Motor neuron (in vitro differentiated cells): ENCODE measurements around the gene FLT3. TPM values are rescaled to one million over a fixed set of nuclear protein-coding genes. Genes with fewer than 3 reads are reported as not detected.
A peak's percentile ranks its signal among the peaks of the same experiment; 100 is the strongest.
"Not testable (repeated sequence)": the region's sequence is repeated elsewhere in the genome, so short reads cannot be mapped to it uniquely, and the experiment has no call there.

Experiments used
- ATAC-seq, 8 experiments: fragments of 200-7000 bp; cut with Tn5 transposase; replicated peaks in 6 of 8; 2 replicates each; pipeline ENCODE4 v1.8.0; 2021; ENCODE audit warnings: mild to moderate bottlenecking in 8 of 8, moderate library complexity in 8 of 8
- H3K27ac ChIP-seq, 2 donors: fragments of 250-450 bp; sonication (Bioruptor Pico); 2 replicates each; pipeline ENCODE4 v1.9.0; 2021; ENCODE audit warnings: antibody characterized with exemption in 2 of 2, mild to moderate bottlenecking in 2 of 2, moderate library complexity in 1 of 2
- H3K4me1 ChIP-seq, 2 donors: fragments of 250-450 bp; sonication (Bioruptor Pico); replicated peaks in 1 of 2; 2 replicates each; pipeline ENCODE4 v1.6.1; 2021; ENCODE audit warnings: antibody characterized with exemption in 2 of 2, mild to moderate bottlenecking in 2 of 2, moderate library complexity in 1 of 2
- H3K4me3 ChIP-seq, 5 donors: fragments of 250-450 bp; sonication (Bioruptor Pico); 2 replicates each; pipeline ENCODE4 v1.9.0; 2021; ENCODE audit warnings: antibody characterized with exemption in 5 of 5, mild to moderate bottlenecking in 5 of 5, moderate library complexity in 4 of 5
- WGBS, 10 experiments: fragments of 450-650 bp; shearing (Covaris generic); methylation state at CpG; one replicate each; pipeline ENCODE4 v1.0.0; 2022; 5-methylcytosine and 5-hydroxymethylcytosine counted together
- in situ Hi-C, 9 experiments: fragments of 400-800 bp; cut with MboI; loops; one replicate each; pipeline ENCODE4 v1.15.0; 2021; ENCODE audit warnings: low sequenced_read_pairs in 9 of 9, low pct_unique_long_range_greater_than_20kb in 2 of 9; ENCODE audit not compliant: unreplicated experiment in 9 of 9
- total RNA-seq, 8 experiments: library from RNA; unstranded; fragments of 300-600 nt; gene quantifications; 2 replicates each; pipeline versions ENCODE4 v1.2.3 to v1.2.4, GENCODE V29; 2022

Gene FLT3
- total RNA-seq, 8 experiments from 2014 or later, result 0.04 to 0.29 (median 0.15) TPM; not detected in 2

DNA sequence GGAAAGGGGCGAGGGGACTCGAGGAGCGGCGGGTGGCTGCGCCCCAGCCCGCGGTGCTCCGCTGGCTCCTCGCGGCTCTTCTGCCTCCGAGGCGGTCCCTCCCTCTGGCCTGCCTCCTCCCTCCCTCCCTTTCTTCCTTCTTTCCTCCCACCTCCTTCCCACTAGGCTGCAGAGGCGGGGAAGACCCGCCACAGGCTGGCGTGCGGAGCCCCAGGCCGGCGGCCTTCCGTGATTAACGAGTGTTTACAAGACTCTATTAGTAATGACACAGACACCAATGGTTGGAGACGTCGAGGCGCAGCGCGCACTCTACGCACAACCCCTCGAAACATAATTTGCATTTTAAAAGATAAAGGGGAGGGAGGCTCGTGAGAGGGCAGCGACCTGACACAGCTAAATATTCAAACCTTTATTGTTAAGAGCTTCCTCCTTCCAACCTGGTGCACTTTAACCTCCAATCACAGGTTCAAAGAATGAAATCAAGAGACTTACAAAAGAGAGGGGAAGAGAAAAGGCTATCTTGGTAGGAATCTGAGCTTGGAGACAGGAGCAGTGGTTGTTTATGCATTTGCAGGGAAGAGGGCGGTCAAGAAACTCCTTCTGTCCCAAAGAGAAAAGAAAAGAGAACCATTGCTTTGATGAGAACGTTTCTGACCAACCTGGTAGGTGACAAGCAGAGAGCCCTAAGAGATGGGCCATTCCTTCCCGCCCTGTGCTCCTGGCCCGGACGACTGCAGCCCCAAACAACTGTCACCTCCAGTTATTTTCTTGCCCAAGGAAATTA is 131.1 kb downstream of the FLT3 start, which contains the start of gene CDX2:
Gene CDX2 (minus strand): TSS at position 234 of the 784 bp plus-strand sequence. CDS start 309 bp downstream, outside the sequence.
- Histone ChIP-seq H3K4me1 (peaks cover 0 to 3% of the 10 kb centered on the region in 2 donors), H3K27ac (no peak within 1 kb of the TSS), H3K4me3 (peak within 1 kb of the TSS in 4 of 5 donors; percentile 4 to 17 (median 14))
- in situ Hi-C loops, result loop anchor here in 1 of 9 experiments (25.0 kb wide), 1 partner anchor 132 kb away; no protein-coding TSS in a partner anchor
- 0 to 38% (median 6%) methylated on average over 1 to 17 of the region's 34 CpGs; no CpG with 5 or more reads in 1 of the 10 experiments for WGBS, 10 experiments
- peak in 5 of 8 experiments; percentile 40 to 74 (median 57) for ATAC-seq

DNA sequence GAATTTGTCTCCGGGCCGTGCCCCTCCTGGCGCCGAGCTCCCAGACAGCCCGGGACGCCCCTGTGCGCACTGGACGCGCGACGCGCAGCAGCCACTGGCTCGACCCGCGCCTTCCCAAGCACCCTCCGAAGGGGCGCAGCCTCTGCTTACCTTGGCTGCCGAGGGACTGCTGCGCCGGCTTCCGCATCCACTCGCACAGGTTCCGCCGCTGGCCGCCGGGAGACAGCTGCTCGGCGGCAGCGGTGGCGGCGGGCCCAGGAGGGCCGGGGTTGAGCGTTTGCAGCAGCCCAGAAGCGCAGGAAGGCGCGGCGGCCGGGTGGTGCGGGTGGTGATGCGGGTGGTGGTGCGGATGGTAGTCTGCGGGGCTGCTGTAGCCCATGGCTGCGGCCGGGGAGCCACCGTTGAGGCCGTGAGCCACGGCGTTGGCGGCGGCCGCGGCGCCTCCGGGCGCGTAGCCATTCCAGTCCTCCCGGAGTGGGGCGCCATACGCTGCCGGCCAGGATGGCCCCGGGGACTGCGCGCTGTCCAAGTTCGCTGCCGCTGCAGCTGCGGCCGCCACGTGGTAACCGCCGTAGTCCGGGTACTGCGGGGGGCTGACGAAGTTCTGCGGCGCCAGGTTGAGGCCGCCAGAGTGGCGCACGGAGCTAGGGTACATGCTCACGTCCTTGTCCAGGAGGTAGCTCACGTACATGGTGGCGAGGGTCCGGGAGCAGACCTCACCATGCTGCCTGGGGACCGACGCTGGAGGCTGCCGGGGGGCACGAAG is 131.9 kb downstream of the FLT3 start:
- ATAC-seq, result peak in 6 of 8 experiments; percentile 38 to 87 (median 74)
- Histone ChIP-seq H3K4me1 (peaks cover 0 to 3% of the 10 kb centered on the region in 2 donors), H3K27ac (no peak overlapping the region), H3K4me3 (peak overlapping the region in 4 of 5 donors; percentile 4 to 17 (median 14))
- 0 to 5% (median 2%) methylated on average over 2 to 6 of the region's 86 CpGs; no CpG with 5 or more reads in 6 of the 10 experiments for WGBS, 10 experiments
- in situ Hi-C loops, result loop anchor here in 1 of 9 experiments (25.0 kb wide), 1 partner anchor 131 kb away; no protein-coding TSS in a partner anchor

DNA sequence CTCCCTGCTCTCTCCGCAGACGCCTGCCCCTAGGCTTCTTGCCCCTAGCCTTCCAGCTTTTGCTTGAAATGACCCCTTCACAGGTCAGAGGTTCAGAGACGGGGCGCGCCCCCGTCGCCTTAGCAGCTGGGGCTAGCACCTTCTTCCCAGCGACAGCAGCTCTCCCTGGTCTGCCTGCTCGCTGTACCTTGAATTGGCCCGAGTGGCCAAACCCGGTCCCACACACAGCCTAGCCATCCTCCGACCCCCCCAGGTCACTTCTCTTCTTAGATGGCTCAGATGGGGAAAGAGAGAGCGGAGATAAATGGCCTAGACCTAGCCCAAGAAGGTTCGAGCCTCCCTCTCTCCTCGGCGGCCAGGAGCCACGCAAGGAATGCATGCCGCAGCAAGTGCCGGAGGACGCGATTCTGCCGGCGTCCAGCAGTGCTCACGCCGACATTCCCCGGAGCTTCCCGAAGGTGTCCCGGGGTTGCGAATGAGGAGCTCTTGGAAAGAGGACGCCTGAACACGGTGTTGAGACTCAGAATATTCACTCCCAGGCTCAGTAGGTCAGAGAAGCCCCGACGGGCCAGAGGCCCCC is 132.6 kb downstream of the FLT3 start:
- Histone ChIP-seq H3K27ac (no peak overlapping the region), H3K4me1 (peaks cover 0 to 3% of the 10 kb centered on the region in 2 donors), H3K4me3 (no peak overlapping the region)
- in situ Hi-C loops, result loop anchor here in 1 of 9 experiments (25.0 kb wide), 1 partner anchor 131 kb away; no protein-coding TSS in a partner anchor
- ATAC-seq, result peak in 1 of 8 experiments; percentile 28
- 0 to 10% (median 1%) methylated on average over 2 to 21 of the region's 33 CpGs; no CpG with 5 or more reads in 4 of the 10 experiments for WGBS, 10 experiments

DNA sequence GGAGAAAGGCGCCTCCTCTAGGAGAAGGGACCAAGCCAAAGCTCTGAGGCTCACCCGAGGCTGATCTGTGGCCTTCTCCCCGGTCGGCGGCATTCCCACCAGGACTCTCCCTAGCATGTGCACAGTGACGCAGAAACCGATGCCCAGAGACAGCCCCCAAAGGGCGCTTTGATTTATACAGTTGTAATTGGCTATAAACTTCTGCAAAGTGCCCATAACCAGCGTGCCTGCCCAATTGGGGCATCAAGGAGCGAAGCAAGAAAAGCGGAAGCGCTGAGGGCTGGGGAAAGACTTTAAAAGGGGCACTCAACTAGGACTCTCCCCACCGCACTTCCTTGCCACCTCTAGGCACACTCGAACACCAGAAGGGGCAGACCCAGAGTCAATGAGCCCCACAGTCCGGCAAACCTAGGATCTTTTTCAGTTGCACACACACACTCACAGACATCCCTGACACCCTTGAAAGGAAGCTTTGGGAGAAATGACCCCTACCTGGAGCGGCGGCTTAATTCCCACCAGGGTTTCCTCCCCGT is 133.1 kb downstream of the FLT3 start:
- in situ Hi-C loops, result loop anchor here in 1 of 9 experiments (25.0 kb wide), 1 partner anchor 130 kb away; no protein-coding TSS in a partner anchor
- Histone ChIP-seq H3K4me1 (peaks cover 0 to 3% of the 10 kb centered on the region in 2 donors), H3K4me3 (no peak overlapping the region), H3K27ac (no peak overlapping the region)
- WGBS, 10 experiments, result 0 to 24% (median 8%) methylated on average over 2 to 13 of the region's 18 CpGs; no CpG with 5 or more reads in 3 of the 10 experiments
- no peak for ATAC-seq

DNA sequence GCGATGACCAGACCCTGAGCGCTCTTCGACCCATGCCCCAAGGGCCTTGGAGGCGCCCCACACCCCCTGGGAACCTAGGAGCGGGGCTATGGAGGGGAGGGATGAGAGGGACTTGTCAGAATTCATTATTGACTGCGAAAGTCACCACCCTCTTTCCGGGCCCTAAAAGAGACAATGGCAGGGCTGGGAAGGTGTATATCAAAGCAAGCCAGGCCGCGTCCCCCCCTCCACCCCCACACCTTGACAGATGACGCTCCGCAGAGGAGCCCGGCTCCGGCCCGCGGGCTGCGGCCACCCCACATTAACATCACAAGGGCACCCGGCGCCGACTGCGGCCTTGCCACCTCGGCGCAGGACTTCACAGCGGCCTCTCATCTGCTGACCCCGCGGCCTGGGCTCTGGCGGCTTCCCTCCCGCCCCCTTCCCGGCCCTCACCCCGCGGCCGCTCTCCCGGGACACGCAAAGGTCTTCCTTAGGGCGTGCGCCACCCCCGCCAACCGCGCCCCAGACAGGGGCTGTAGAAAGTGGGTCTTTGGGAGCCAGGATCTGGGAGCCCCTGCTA is 133.7 kb downstream of the FLT3 start:
- Histone ChIP-seq H3K4me1 (peaks cover 0 to 3% of the 10 kb centered on the region in 2 donors), H3K4me3 (no peak overlapping the region), H3K27ac (no peak overlapping the region)
- WGBS, 10 experiments, result 0 to 17% (median 3%) methylated on average over 1 to 3 of the region's 38 CpGs; no CpG with 5 or more reads in 6 of the 10 experiments
- in situ Hi-C loops, result loop anchor here in 1 of 9 experiments (25.0 kb wide), 1 partner anchor 129 kb away; no protein-coding TSS in a partner anchor
- no peak for ATAC-seq

DNA sequence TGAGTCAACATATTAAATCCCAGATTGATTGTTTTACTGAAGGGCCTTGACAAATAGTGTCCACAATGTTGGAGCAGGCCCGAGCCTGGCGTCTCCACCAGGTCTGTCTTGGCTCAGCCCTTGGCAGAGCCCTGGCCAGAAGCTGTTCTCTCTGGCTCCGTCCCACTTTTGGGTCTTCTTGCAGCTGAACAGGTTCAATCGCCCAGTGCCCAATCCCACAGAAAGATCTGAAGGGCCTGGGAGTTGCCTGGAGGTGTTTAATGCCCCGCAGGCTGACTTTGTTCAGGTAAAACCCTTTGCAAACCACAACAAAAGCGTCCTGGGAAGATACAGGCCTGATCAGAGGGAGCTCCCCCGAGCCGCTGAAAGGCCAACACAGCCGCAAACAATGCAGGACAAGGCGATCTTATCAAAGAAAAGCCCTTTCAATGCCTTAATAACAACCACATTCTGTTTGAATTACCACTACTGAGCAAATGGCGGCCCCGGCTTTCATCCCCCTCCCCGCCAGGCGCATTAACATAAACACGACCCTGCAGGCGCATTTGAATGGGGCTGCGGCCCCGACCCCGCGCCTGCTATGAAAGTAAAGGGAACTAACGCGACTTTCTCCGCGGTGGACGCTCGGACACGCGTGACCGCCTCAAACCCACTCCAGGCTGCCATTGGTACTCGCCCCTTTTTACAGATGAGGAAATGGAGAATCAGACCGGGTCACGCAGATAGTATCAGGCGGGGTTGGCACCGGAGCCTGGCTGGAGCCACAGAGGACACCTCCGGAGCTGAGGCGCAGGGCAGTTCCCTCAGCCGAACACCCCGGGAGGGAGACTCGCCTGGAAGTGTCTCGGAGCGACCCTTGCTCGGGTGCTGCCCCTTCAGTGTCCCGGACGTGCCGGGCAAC is 134.4 kb downstream of the FLT3 start:
- no peak for ATAC-seq
- Histone ChIP-seq H3K27ac (no peak overlapping the region), H3K4me1 (peaks cover 0 to 3% of the 10 kb centered on the region in 2 donors), H3K4me3 (no peak overlapping the region)
- 0 to 42% (median 4%) methylated on average over 2 to 16 of the region's 45 CpGs; no CpG with 5 or more reads in 1 of the 10 experiments for WGBS, 10 experiments
- in situ Hi-C loops, result loop anchor here in 1 of 9 experiments (25.0 kb wide), 1 partner anchor 129 kb away; no protein-coding TSS in a partner anchor

DNA sequence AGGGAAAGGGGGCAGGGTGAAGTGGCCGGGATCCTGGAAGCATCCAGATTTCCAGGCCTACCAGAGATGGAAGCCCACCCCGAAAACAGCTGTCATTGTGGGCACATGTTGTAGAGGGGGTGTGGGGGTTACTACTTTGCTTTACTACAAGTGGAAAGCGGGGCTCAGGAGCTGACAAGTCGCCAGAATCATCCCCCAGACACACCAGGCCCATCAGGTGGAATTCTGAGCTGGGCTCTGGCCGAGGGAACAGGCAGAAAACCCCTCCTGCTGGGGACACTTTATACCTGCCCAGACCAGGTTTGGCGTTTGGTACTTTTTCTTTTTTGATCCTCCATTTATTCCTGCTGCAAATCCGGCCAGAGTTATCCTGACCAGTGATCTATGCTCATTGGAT is 135.0 kb downstream of the FLT3 start:
- no peak overlapping the region for H3K4me3 ChIP-seq
- no peak overlapping the region for H3K27ac ChIP-seq
- in situ Hi-C loops, result loop anchor here in 1 of 9 experiments (25.0 kb wide), 1 partner anchor 128 kb away; no protein-coding TSS in a partner anchor
- no peak for ATAC-seq
- WGBS, 10 experiments, result 9 to 60% (median 21%) methylated on average over 1 to 7 of the region's 7 CpGs; no CpG with 5 or more reads in 2 of the 10 experiments
- H3K4me1 ChIP-seq, result peaks cover 3% of the 10 kb centered on the region in 2 donors

DNA sequence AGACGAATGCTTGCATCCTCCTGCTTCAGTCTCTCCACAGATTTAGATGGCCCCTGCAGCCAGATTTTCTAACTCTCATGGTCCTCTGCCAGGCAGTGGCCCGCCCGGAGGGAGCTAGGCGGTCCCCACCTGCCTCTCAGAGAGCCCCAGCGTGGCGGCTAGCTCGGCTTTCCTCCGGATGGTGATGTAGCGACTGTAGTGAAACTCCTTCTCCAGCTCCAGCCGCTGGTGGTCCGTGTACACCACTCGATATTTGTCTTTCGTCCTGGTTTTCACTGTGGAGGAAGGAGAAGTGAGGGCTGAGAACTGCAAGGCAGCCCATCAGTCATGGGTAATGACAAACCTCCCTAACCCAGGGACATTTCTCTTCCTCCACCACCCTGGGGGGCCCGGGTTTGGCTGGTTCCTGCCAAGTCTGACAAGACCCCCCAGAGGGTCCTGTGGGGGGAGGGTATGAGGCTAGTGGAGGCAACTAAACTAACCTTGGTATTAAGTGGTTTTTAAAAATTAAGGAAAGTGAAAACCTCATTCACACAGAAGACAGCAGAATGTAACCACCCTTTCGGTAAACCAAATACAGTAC is 135.5 kb downstream of the FLT3 start:
- Histone ChIP-seq H3K4me1 (peaks cover 3 to 6% of the 10 kb centered on the region in 2 donors), H3K27ac (no peak overlapping the region), H3K4me3 (no peak overlapping the region)
- ATAC-seq, result no peak
- in situ Hi-C loops, result loop anchor here in 1 of 9 experiments (25.0 kb wide), 1 partner anchor 128 kb away; no protein-coding TSS in a partner anchor
- WGBS, 10 experiments, result 4 to 51% (median 20%) methylated on average over 2 to 15 of the region's 15 CpGs; no CpG with 5 or more reads in 2 of the 10 experiments

DNA sequence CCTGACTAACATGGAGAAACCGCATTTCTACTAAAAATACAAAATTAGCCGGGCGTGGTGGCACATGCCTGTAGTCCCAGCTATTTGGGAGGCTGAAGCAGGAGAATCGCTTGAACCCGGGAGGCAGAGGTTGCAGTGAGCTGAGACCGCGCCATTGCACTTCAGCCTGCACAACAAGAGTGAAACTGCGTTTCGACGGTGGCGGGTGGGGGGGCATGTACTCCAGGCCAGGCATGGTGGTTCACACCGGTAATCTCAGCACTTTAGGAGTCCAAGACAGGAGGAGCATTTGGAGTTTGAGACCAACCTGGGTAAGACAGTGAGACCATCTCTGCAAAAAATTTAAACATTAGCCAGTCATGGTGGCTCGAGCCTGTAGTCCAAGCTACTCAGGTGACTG is 136.2 kb downstream of the FLT3 start:
- ATAC-seq, H3K4me1 ChIP-seq, H3K4me3 ChIP-seq, H3K27ac ChIP-seq: not testable (repeated sequence)
- 33 to 90% (median 67%) methylated on average over 1 to 4 of the region's 13 CpGs; no CpG with 5 or more reads in 4 of the 10 experiments for WGBS, 10 experiments
- in situ Hi-C loops, result loop anchor here in 1 of 9 experiments (25.0 kb wide), 1 partner anchor 127 kb away; no protein-coding TSS in a partner anchor

DNA sequence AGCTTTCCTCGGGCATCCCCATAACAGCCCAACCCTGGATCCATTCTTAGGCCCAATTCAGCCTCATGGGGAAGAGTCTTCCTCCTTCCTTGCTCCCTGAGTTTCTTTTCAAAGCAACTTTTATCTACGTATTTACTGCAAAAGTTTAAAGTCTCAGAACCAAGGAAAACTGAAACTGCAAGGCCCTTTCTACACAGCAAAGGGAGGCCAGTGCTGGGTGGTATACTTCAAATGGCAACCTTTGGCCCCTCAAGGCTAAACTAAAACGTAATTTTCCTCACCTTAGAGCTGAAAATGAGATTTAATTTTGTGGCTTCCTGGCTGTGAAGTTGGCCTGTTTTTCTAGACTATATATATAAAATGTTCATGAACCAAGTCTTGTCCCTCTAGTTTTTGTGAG is 136.9 kb downstream of the FLT3 start:
- no peak overlapping the region for H3K4me3 ChIP-seq
- in situ Hi-C loops, result loop anchor here in 1 of 9 experiments (25.0 kb wide), 1 partner anchor 126 kb away; no protein-coding TSS in a partner anchor
- H3K27ac ChIP-seq, result no peak overlapping the region
- H3K4me1 ChIP-seq, result peaks cover 3 to 6% of the 10 kb centered on the region in 2 donors
- 0 to 67% (median 51%) methylated on average over 1 to 3 of the region's 3 CpGs; no CpG with 5 or more reads in 2 of the 10 experiments for WGBS, 10 experiments
- ATAC-seq, result no peak
